SU-DHL-6 (cell line): ENCODE results near the gene DGLUCY.

Experiments
- H2AFZ ChIP-seq: fragments of 200-600 bp; sonication (generic); 2 replicates; pipeline ENCODE4 v1.6.1; 2014; ENCODE audit warnings: low read depth, mild to moderate bottlenecking, moderate library complexity, mixed read lengths, antibody characterized with exemption, low read length; ENCODE audit not compliant: severe bottlenecking
- H3F3A ChIP-seq: fragments of 200-600 bp; shearing (Covaris generic); 2 replicates; pipeline ENCODE4 v1.6.0; 2016; ENCODE audit warnings: antibody characterized with exemption, mild to moderate bottlenecking; ENCODE audit not compliant: insufficient read depth
- H3K27ac ChIP-seq: fragments of 200-600 bp; sonication (generic); 2 replicates; pipeline ENCODE4 v1.5.1; 2016; ENCODE audit warnings: low read depth, mild to moderate bottlenecking, low read length, moderate library complexity, mixed read lengths
- H3K27me3 ChIP-seq: fragments of 200-600 bp; sonication (generic), shearing (Covaris generic); 2 replicates; pipeline ENCODE4 v1.6.0; 2014; ENCODE audit warnings: mild to moderate bottlenecking, low read length
- H3K36me3 ChIP-seq: fragments of 200-600 bp; sonication (generic); 2 replicates; pipeline ENCODE4 v1.6.1; 2014; ENCODE audit warnings: mild to moderate bottlenecking, low read length, mixed read lengths
- H3K4me2 ChIP-seq: fragments of 300-600, 200-600 bp; shearing (Covaris generic), sonication (generic); 2 replicates; pipeline ENCODE4 v1.6.0; 2014; ENCODE audit warnings: low read length, low read depth, mild to moderate bottlenecking; ENCODE audit not compliant: poor library complexity, severe bottlenecking
- H3K4me3 ChIP-seq: fragments of 200-600 bp; sonication (generic); 2 replicates; pipeline ENCODE4 v1.5.1; 2014; ENCODE audit warnings: antibody characterized with exemption, low read length, mild to moderate bottlenecking, mixed read lengths; ENCODE audit not compliant: insufficient read depth, poor library complexity, severe bottlenecking
- H3K79me2 ChIP-seq: fragments of 200-600 bp; sonication (generic); 2 replicates; pipeline ENCODE4 v1.6.1; 2014; ENCODE audit warnings: mild to moderate bottlenecking, low read length, moderate library complexity; ENCODE audit not compliant: insufficient read depth
- H3K9ac ChIP-seq: fragments of 200-600 bp; sonication (generic); 2 replicates; pipeline ENCODE4 v1.7.0; 2014; ENCODE audit warnings: mild to moderate bottlenecking, low read length
- H3K9me2 ChIP-seq: fragments of 200-600 bp; sonication (generic); replicated peaks from 2 replicates; pipeline ENCODE4 v1.6.1; 2014; ENCODE audit warnings: low read length; ENCODE audit not compliant: insufficient read depth
- H3K9me3 ChIP-seq: fragments of 200-600 bp; sonication (generic); 2 replicates; pipeline ENCODE4 v1.6.1; 2014; ENCODE audit warnings: low read length, mixed read lengths; ENCODE audit not compliant: insufficient read depth
- H4K20me1 ChIP-seq: fragments of 200-600 bp; sonication (generic); 2 replicates; pipeline ENCODE4 v1.6.1; 2014; ENCODE audit warnings: low read depth, mild to moderate bottlenecking, antibody characterized with exemption, low read length, moderate library complexity, mixed read lengths
- CTCF ChIP-seq: fragments of 200-600 bp; sonication (generic); IDR thresholded peaks from one replicate; pipeline ENCODE4 v1.5.1; 2017; ENCODE audit warnings: antibody characterized with exemption, mild to moderate bottlenecking, low read length, moderate library complexity; ENCODE audit not compliant: insufficient read depth, poor library complexity, severe bottlenecking
- EZH2phosphoT487 ChIP-seq: fragments of 200-600 bp; sonication (generic), shearing (Covaris generic); conservative IDR thresholded peaks from 2 replicates; pipeline ENCODE4 v1.6.1; 2018; ENCODE audit warnings: mild to moderate bottlenecking, antibody characterized with exemption, low read length, moderate library complexity, mixed read lengths

Gene DGLUCY

GRCh38 chr14:91219517-91220389 is 105.9 kb downstream of the DGLUCY start:
- no peak overlapping the region for H3K4me3 ChIP-seq
- no peaks in the 10 kb centered on the region for H3K36me3 ChIP-seq
- no peaks in the 10 kb centered on the region for H3K79me2 ChIP-seq
- H3K27ac ChIP-seq: no peak overlapping the region
- TF ChIP-seq CTCF (no peak), EZH2phosphoT487 (no peak)
- no peaks in the 10 kb centered on the region for H3K9me2 ChIP-seq
- no peak overlapping the region for H3K4me2 ChIP-seq
- H2AFZ ChIP-seq: no peak overlapping the region
- H4K20me1 ChIP-seq: no peaks in the 10 kb centered on the region
- H3K9me3 ChIP-seq: no peaks in the 10 kb centered on the region
- no peaks in the 10 kb centered on the region for H3F3A ChIP-seq
- no peak overlapping the region for H3K9ac ChIP-seq
- no peaks in the 10 kb centered on the region for H3K27me3 ChIP-seq

- Histone ChIP-seq H3K4me2 (no peak overlapping the region), H4K20me1 (no peaks in the 10 kb centered on the region), H3F3A (no peaks in the 10 kb centered on the region), H3K27me3 (no peaks in the 10 kb centered on the region), H3K4me3 (no peak overlapping the region), H3K36me3 (no peaks in the 10 kb centered on the region), H3K9me3 (no peaks in the 10 kb centered on the region), H3K9ac (no peak overlapping the region), H3K27ac (no peak overlapping the region), H2AFZ (no peak overlapping the region), H3K79me2 (no peaks in the 10 kb centered on the region), H3K9me2 (no peaks in the 10 kb centered on the region)
- TF ChIP-seq CTCF (no peak), EZH2phosphoT487 (no peak)
Measured at GRCh38 chr14:91220581-91221000, 106.7 kb downstream of the DGLUCY start.

- Histone ChIP-seq H3K36me3 (no peaks in the 10 kb centered on the region), H3K9ac (no peak overlapping the region), H3K27ac (no peak overlapping the region), H3F3A (no peaks in the 10 kb centered on the region), H3K9me2 (no peaks in the 10 kb centered on the region), H3K79me2 (no peaks in the 10 kb centered on the region), H3K9me3 (no peaks in the 10 kb centered on the region), H3K27me3 (no peaks in the 10 kb centered on the region), H3K4me3 (no peak overlapping the region), H2AFZ (no peak overlapping the region), H3K4me2 (no peak overlapping the region), H4K20me1 (no peaks in the 10 kb centered on the region)
- no peak for TF ChIP-seq EZH2phosphoT487
- TF ChIP-seq CTCF: no peak
Measured at GRCh38 chr14:91221270-91221669, 107.4 kb downstream of the DGLUCY start.
